DND-41 (cell line): ENCODE measurements around the gene PCDHA4.

Source experiments
- EZH2 ChIP-seq: IDR thresholded peaks from 3 replicates; pipeline ENCODE4 v1.6.1; 2012; ENCODE audit warnings: borderline replicate concordance, low read depth, mild to moderate bottlenecking, moderate library complexity, low read length, inconsistent platforms; ENCODE audit not compliant: severe bottlenecking
- TF ChIP-seq, protein P1 (sequence below): IDR thresholded peaks from 2 replicates; pipeline ENCODE4 v1.5.1; 2012; ENCODE audit warnings: borderline replicate concordance, low read length, moderate library complexity, mild to moderate bottlenecking; ENCODE audit not compliant: poor library complexity, severe bottlenecking; ENCODE audit errors: extremely low read depth

DNA sequence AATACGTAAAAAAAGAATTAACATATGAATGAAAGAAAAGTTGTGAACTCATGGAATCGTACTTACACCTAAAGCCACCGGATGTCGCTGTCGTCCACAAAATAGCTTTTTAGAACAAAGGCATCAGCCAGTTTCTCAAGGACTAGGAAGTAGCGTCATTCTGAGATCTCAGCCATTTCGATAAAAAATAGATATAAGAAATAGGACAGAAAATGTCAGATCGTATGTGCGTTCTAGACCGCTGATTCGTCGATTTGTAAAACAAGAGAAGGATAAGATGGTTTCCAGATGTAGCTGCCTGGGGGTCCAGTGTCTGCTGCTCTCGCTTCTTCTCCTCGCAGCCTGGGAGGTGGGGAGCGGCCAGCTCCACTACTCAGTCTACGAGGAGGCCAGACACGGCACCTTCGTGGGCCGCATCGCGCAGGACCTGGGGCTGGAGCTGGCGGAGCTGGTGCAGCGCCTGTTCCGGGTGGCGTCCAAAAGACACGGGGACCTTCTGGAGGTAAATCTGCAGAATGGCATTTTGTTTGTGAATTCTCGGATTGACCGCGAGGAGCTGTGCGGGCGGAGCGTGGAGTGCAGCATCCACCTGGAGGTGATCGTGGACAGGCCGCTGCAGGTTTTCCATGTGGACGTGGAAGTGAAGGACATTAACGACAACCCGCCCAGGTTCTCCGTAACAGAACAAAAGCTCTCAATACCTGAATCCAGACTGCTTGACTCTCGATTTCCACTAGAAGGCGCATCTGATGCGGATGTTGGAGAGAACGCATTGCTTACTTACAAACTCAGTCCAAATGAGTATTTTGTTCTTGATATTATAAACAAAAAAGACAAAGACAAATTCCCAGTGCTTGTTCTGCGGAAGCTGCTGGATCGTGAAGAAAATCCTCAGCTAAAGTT, 49.2 kb downstream of the PCDHA4 start, which contains the start of gene PCDHA10:
- TF ChIP-seq EZH2: no peak
- TF ChIP-seq, protein P1, sequence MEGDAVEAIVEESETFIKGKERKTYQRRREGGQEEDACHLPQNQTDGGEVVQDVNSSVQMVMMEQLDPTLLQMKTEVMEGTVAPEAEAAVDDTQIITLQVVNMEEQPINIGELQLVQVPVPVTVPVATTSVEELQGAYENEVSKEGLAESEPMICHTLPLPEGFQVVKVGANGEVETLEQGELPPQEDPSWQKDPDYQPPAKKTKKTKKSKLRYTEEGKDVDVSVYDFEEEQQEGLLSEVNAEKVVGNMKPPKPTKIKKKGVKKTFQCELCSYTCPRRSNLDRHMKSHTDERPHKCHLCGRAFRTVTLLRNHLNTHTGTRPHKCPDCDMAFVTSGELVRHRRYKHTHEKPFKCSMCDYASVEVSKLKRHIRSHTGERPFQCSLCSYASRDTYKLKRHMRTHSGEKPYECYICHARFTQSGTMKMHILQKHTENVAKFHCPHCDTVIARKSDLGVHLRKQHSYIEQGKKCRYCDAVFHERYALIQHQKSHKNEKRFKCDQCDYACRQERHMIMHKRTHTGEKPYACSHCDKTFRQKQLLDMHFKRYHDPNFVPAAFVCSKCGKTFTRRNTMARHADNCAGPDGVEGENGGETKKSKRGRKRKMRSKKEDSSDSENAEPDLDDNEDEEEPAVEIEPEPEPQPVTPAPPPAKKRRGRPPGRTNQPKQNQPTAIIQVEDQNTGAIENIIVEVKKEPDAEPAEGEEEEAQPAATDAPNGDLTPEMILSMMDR: peak; percentile 42
